ENCODE data around the gene TRIM13.

TRIM13 gene

GRCh38 chr13:49956131-49956530 is 40.7 kb upstream of the TRIM13 start:
- no peak for TF ChIP-seq CTCF (IDR thresholded peaks at IDR 0.05; ENCODE audit: unreplicated experiment in 3 of 3)
- H3K36me3 Mint-ChIP-seq (ENCODE audit: low read depth): peaks cover 29% of the 10 kb centered on the region
- H3K4me1 Mint-ChIP-seq: no peaks in the 10 kb centered on the region
- H3K9me3 Mint-ChIP-seq: peaks cover 19% of the 10 kb centered on the region
- H3K27ac Mint-ChIP-seq: no peak overlapping the region
- no peaks in the 10 kb centered on the region for H3K27me3 Mint-ChIP-seq (ENCODE audit: low read depth)
- H3K4me3 Mint-ChIP-seq: no peak overlapping the region

GRCh38 chr13:49958321-49958720 is 38.5 kb upstream of the TRIM13 start:
- Mint-ChIP-seq H3K4me1 (no peaks in the 10 kb centered on the region), H3K27ac (no peak overlapping the region)
- TF ChIP-seq CTCF (IDR thresholded peaks at IDR 0.05; ENCODE audit: unreplicated experiment in 3 of 3): no peak

GRCh38 chr13:49967456-49967855 is 29.4 kb upstream of the TRIM13 start:
- H3K27ac Mint-ChIP-seq: no peak overlapping the region
- peaks cover 61% of the 10 kb centered on the region for H3K36me3 Mint-ChIP-seq (ENCODE audit: low read depth)
- H3K27me3 Mint-ChIP-seq (ENCODE audit: low read depth): no peaks in the 10 kb centered on the region
- no peaks in the 10 kb centered on the region for H3K4me1 Mint-ChIP-seq
- no peak overlapping the region for H3K4me3 Mint-ChIP-seq
- H3K9me3 Mint-ChIP-seq: peaks cover 35% of the 10 kb centered on the region
- no peak for TF ChIP-seq CTCF (IDR thresholded peaks at IDR 0.05; ENCODE audit: unreplicated experiment in 3 of 3)

More at GRCh38 chr13:49958321-49958720, 38.5 kb upstream of the TRIM13 start:
- no peak overlapping the region for H3K4me3 Mint-ChIP-seq
- no peaks in the 10 kb centered on the region for H3K27me3 Mint-ChIP-seq (ENCODE audit: low read depth)
- H3K9me3 Mint-ChIP-seq: peaks cover 31% of the 10 kb centered on the region
- peaks cover 49% of the 10 kb centered on the region for H3K36me3 Mint-ChIP-seq (ENCODE audit: low read depth)

- H3K36me3 Mint-ChIP-seq (ENCODE audit: low read depth): peaks cover 17% of the 10 kb centered on the region
- no peak for TF ChIP-seq CTCF (IDR thresholded peaks at IDR 0.05; ENCODE audit: unreplicated experiment in 3 of 3)
- H3K4me1 Mint-ChIP-seq: no peaks in the 10 kb centered on the region
- no peaks in the 10 kb centered on the region for H3K27me3 Mint-ChIP-seq (ENCODE audit: low read depth)
- H3K9me3 Mint-ChIP-seq: peaks cover 3% of the 10 kb centered on the region
- H3K4me3 Mint-ChIP-seq: no peak overlapping the region
- H3K27ac Mint-ChIP-seq: no peak overlapping the region
Observed at GRCh38 chr13:49972709-49973108, 24.1 kb upstream of the TRIM13 start.

- TF ChIP-seq CTCF (IDR thresholded peaks at IDR 0.05; ENCODE audit: unreplicated experiment in 3 of 3): no peak
- peaks cover 4% of the 10 kb centered on the region for H3K4me1 Mint-ChIP-seq
- H3K9me3 Mint-ChIP-seq: no peaks in the 10 kb centered on the region
- no peaks in the 10 kb centered on the region for H3K27me3 Mint-ChIP-seq (ENCODE audit: low read depth)
- no peak overlapping the region for H3K4me3 Mint-ChIP-seq
- no peak overlapping the region for H3K27ac Mint-ChIP-seq
- H3K36me3 Mint-ChIP-seq (ENCODE audit: low read depth): peaks cover 6% of the 10 kb centered on the region
Observed at GRCh38 chr13:49975826-49976225, 21.0 kb upstream of the TRIM13 start.

GRCh38 chr13:49976314-49977258 is 20.3 kb upstream of the TRIM13 start:
- TF ChIP-seq CTCF (IDR thresholded peaks at IDR 0.05; ENCODE audit: unreplicated experiment in 3 of 3): peak; percentile 78 to 88 (median 87)
- Mint-ChIP-seq H3K4me1 (peaks cover 4% of the 10 kb centered on the region), H3K4me3 (no peak overlapping the region), H3K36me3 (ENCODE audit: low read depth) (peaks cover 4% of the 10 kb centered on the region), H3K27me3 (ENCODE audit: low read depth) (no peaks in the 10 kb centered on the region), H3K9me3 (no peaks in the 10 kb centered on the region), H3K27ac (no peak overlapping the region)
